ENCODE measurements around the gene MRPS14.
"Not testable (repeated sequence)": the region's sequence is repeated elsewhere in the genome, so short reads cannot be mapped to it uniquely, and the experiment has no call there.

MRPS14 gene

DNA sequence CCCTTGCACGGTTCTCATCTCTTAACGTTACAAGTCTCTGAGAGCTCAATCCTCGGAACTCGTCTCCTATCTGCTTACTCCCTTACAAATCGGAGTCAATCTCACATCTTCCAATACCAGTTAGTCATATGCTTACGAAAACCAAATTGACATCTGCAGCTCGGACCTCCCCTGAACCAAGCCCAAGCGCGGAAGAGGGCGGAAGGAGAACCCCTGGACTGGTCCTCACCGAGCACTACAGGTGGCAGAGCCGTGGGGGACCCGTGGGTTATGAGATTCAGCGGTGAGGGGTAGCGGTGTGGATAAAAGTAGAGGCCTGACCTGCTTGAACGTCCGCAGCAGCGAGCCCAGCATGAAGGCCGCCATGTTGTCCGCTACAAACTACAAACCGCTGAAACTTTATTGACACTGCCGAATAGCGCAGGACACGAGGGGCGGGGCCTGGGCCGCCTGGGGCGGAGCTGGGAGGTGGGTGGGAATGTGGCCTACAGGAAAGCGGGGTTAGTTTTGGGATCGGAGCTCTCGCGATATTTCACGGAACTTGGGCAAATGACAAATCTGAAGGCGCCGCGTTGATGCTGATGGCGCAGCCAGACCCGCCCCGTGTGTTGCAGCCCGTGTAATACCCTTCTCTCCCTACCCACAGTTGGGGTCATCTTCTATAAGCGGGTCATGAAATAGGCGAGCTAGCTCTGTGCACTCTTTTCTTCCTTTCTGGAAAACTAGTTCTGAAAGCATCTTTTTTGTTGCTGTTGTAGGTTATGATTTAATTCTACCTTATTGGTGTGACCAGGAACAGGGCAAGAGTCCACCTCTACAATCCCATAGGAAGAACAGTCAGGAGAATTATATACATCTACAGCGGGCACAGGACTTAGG is at the start of gene MRPS14:
Gene MRPS14 (minus strand): TSS at position 383 of the 879 bp plus-strand sequence. CDS start 17 bp downstream, at position 366.
- peak; percentile 98 for DNase-seq (ENCODE audit: low read depth)

- peak; percentile 78 for DNase-seq (ENCODE audit: low read depth)
These were observed 49.1 kb upstream of the MRPS14 start for GRCh38 chr1:175072099-175072951.

DNA sequence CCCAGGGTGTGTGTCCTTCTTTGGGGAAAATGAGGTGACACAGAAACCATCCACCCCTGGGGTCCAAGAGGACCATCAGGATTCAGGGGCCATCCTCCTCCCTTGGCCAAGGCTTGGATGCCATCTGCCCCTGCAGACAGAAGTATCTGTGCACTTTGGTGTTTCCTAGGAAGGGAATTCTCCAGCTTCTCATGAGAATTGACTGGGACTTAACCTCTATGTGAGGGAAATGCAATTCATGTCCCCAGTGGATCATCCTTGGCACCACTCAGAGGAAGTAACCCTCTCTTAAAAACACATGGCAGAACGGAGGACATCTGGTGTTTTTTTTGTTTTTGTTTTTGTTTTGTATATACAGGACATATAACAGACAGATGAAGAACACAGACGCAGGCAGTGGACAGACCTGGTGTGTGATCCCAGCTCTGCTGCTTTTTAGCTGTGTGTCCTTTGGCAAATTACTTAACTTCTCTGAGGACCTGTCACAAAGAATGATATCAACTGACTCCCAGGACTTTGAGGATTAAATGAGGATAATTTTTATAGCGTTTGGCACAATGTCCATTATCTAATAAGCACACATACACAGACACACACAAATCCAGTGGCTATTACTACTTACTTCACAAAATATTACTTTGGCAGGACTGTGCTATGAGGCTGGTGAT is 48.2 kb upstream of the MRPS14 start:
- no peak for DNase-seq (ENCODE audit: low read depth)

DNA sequence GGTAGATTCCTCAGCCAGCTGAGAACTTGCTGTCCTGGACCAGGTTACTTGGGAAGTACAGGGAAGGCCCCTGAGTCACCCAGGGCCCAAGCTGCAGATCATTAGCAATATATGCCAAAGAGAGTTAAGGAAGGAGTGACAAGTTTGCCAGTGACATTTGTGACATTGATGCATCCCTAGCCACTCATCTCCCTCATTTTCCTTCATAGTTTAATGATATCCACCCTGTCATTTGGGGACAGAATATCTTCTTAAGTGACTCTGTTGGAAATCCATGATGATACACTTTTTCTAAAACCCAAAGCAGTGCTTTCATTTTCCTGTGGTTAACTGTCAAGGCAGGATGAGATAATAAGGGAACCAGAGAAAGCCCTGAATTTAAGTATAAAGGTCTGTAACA is 47.6 kb upstream of the MRPS14 start:
- DNase-seq (ENCODE audit: low read depth): no peak

- DNase-seq (ENCODE audit: low read depth): no peak
These were observed 44.3 kb upstream of the MRPS14 start, which contains the start of gene TNN for GRCh38 chr1:175067362-175068106. Gene TNN (plus strand): TSS chr1:175067833. CDS start chr1:175077419, 9,586 bp downstream.

- DNase-seq (ENCODE audit: low read depth): no peak
These were observed 39.6 kb upstream of the MRPS14 start for GRCh38 chr1:175062858-175063257.

GRCh38 chr1:175062339-175062738 is 39.1 kb upstream of the MRPS14 start:
- no peak for DNase-seq (ENCODE audit: low read depth)

- no peak for DNase-seq (ENCODE audit: low read depth)
These were observed 31.5 kb upstream of the MRPS14 start for GRCh38 chr1:175054736-175055135.

- no peak for DNase-seq (ENCODE audit: low read depth)
These were observed 27.8 kb upstream of the MRPS14 start for GRCh38 chr1:175050992-175051391.

DNA sequence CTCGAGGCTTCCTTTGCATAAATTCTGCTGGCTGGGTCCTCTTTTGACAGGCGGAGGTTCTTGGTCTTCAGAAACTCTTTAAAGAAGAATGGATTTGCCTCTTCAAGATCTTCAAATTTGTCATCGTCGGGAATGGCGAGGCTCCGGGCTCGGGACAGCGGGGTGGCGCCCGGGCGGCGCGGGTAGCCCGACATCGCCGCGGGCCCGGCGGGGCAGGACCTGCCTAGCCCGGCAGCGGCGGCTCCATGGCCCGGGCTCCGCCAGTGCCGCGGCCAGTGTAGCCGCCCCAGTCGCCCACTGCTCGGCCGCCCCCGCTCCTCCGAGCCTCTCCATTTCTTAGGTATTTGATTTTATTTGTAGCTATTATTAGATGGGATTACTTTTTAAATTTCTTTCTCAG is 22.3 kb upstream of the MRPS14 start:
- no peak for DNase-seq (ENCODE audit: low read depth)

GRCh38 chr1:175045097-175045496 is 21.9 kb upstream of the MRPS14 start:
- no peak for DNase-seq (ENCODE audit: low read depth)

DNA sequence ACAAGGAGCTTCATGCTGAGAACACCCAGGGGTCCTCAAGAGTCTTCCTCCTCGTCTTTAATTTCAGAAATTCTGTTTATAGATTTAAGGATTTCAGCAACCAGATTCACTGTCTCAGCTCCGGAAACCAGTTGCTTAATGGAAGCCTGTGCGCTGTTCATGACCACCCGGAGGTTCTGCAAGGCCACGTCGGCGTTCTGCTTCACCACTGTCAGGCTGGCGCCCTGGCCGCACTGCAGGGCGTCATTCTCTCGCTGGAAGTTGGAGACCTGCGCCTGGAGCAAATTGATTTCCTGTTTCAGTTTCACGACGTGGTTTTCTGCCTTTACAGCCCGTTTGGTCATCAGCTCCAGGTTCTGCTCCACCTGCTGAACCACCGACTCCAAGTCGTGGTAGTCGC is 21.4 kb upstream of the MRPS14 start:
- DNase-seq (ENCODE audit: low read depth): not testable (repeated sequence)

DNA sequence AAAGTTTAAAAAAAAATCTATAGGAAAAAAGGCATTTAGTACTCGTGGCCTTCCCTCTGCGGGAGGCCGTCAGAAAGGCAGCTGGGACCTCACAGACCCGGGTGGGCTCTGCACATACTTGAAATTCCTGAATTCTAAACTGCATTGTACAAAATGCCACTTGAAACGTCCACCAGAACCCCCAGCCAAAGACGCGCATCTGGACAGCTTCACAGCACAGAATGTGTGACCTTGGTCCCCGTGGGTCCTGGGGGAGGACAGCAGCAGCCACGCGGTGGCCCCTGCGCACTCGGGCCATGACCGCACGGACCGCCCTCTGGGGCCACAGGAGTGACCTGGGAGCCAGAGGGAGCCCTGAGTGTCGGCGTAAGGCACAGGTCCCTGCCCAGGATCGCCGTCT is 20.6 kb upstream of the MRPS14 start:
- no peak for DNase-seq (ENCODE audit: low read depth)

GRCh38 chr1:175042650-175043049 is 19.4 kb upstream of the MRPS14 start:
- no peak for DNase-seq (ENCODE audit: low read depth)

DNA sequence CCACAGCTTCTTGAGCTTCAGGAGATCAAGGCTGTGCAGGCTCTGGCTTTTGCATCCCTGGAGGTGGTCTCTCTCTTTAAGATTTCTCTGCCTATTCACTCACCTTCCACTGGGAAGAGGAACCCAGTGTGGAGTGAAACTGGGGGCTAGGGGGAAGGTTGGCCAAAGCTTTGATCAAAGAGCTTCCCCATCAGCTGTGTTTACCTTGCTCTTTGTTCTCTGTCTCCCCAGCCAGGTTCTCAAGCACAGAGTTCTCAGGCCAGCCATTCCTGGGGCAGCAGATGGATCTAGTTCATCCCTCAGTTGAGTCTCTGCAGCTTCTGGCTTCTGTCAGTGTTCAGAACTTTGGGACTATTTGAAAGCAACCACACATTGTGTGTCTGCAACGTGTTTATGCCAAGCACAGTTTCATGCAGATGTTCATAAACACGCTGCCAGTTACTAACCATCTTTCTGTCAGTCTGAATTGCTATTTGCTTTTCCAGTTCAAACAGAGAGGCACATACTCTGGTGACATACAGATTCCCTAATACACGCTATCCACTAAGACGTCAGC is 17.2 kb upstream of the MRPS14 start:
- DNase-seq (ENCODE audit: low read depth): no peak

DNA sequence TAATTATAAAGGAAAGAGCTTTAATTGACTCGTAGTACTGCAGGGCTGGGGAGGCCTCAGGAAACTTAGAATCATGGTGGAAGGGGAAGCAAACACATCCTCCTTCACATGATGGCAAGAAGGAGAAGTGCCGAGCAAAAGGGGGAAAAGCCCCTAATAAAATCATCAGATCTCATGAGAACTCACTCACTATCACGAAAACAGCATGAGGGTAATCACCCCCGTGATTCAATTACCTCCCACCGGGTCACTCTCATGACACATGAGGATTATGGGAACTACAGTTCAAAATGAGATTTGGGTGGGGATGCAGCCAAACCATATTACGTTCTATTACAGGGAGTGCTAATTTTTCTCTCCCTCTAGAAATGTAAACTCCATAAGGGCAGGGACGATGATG is 14.2 kb upstream of the MRPS14 start:
- no peak for DNase-seq (ENCODE audit: low read depth)

GRCh38 chr1:175036476-175036875 is 13.3 kb upstream of the MRPS14 start:
- no peak for DNase-seq (ENCODE audit: low read depth)

- DNase-seq (ENCODE audit: low read depth): no peak
These were observed 12.6 kb upstream of the MRPS14 start for GRCh38 chr1:175035865-175036264.

- DNase-seq (ENCODE audit: low read depth): no peak
These were observed 11.6 kb upstream of the MRPS14 start for GRCh38 chr1:175034775-175035174.

DNA sequence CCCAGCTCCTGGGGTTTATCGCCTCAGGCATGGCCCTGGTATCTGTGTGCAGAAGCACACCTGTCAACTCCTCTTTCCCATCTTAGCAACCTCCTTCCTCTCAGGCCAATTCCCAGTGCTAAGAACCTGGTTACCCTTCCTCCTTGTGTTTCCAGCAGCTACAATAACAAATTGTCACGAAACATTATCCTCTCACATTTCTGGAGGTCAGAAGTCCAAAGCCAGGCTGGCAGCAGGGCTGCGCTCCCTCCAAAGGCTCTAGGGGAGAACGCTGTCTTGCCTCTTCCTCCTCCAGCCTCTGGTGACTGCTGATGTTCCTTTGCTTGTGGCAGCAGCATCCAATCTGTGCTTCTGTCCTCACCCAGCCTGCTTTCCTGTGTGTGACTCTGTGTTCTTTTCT is 10.7 kb upstream of the MRPS14 start:
- no peak for DNase-seq (ENCODE audit: low read depth)

GRCh38 chr1:175024773-175025172 is 1.5 kb upstream of the MRPS14 start:
- DNase-seq (ENCODE audit: low read depth): no peak

Measured in fibroblast of gingiva (primary cell).